Kidney epithelial cell (primary cell): ENCODE data around the gene KCNK18. TPM values are rescaled to one million over a fixed set of nuclear protein-coding genes. Genes with fewer than 3 reads are reported as not detected.
A peak's percentile ranks its signal among the peaks of the same experiment; 100 is the strongest.
"Not testable (repeated sequence)": the region's sequence is repeated elsewhere in the genome, so short reads cannot be mapped to it uniquely, and the experiment has no call there.

Experiments
- DNase-seq: peaks from one replicate; pipeline ENCODE4 v3.0.0-alpha.2; 2010; ENCODE audit warnings: low read depth
- H3K27me3 ChIP-seq: 2 replicates; pipeline ENCODE4 v1.6.0; 2011; ENCODE audit warnings: low read length; ENCODE audit not compliant: control insufficient read depth, insufficient read depth
- H3K36me3 ChIP-seq: 2 replicates; pipeline ENCODE4 v1.5.1; 2011; ENCODE audit warnings: low read length; ENCODE audit not compliant: control insufficient read depth, insufficient read depth
- H3K4me3 ChIP-seq: 2 replicates; pipeline ENCODE4 v1.5.1; 2011; ENCODE audit warnings: low read depth, mild to moderate bottlenecking, control low read depth, low read length
- total RNA-seq: library from RNA; depleted of rRNA; stranded (reverse); fragments of >200 nt; gene quantifications from 2 replicates; pipeline ENCODE4 v1.2.3, GENCODE V29; 2015
- TF ChIP-seq, protein P1 (sequence below): IDR thresholded peaks from 2 replicates; pipeline ENCODE4 v1.5.1; 2011; ENCODE audit warnings: mild to moderate bottlenecking, moderate library complexity, low read length, control low read depth, inconsistent platforms; ENCODE audit not compliant: insufficient read depth, poor library complexity, severe bottlenecking

KCNK18 gene
- total RNA-seq, 1 donor from 2014 or later = not detected

- DNase-seq = no peak
- H3K4me3 ChIP-seq = no peak overlapping the region
- H3K27me3 ChIP-seq = peaks cover 9% of the 10 kb centered on the region
- H3K36me3 ChIP-seq = no peaks in the 10 kb centered on the region
- TF ChIP-seq, protein P1, sequence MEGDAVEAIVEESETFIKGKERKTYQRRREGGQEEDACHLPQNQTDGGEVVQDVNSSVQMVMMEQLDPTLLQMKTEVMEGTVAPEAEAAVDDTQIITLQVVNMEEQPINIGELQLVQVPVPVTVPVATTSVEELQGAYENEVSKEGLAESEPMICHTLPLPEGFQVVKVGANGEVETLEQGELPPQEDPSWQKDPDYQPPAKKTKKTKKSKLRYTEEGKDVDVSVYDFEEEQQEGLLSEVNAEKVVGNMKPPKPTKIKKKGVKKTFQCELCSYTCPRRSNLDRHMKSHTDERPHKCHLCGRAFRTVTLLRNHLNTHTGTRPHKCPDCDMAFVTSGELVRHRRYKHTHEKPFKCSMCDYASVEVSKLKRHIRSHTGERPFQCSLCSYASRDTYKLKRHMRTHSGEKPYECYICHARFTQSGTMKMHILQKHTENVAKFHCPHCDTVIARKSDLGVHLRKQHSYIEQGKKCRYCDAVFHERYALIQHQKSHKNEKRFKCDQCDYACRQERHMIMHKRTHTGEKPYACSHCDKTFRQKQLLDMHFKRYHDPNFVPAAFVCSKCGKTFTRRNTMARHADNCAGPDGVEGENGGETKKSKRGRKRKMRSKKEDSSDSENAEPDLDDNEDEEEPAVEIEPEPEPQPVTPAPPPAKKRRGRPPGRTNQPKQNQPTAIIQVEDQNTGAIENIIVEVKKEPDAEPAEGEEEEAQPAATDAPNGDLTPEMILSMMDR = peak; percentile 69
These were observed 29.6 kb downstream of the KCNK18 start for GRCh38 chr10:117226813-117227451.

DNA sequence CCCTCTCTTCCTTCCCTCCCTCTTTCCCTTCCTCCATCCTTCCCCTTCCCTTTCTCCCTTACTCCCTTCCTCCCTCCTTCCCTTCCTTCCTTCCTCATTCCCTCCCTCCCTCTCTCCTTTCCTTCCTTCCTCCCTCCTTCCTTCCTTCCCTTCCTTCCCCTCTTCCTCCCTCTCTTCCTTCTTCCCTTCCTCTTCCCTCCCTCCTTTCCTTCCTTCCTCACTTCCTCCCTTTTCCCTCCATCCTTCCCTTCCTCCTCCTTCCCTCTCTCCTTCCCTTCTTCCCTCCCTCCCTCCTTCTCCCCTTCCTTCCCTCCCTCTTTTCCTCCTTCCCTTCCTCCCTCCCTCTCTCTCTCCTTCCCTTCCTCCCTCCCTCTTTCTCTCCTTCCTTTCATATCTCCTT is 30.9 kb downstream of the KCNK18 start:
- DNase-seq = no peak
- Histone ChIP-seq H3K4me3 (no peak overlapping the region), H3K27me3 (peaks cover 11% of the 10 kb centered on the region), H3K36me3 (no peaks in the 10 kb centered on the region)
- TF ChIP-seq, protein P1 = no peak

GRCh38 chr10:117230107-117230506 is 32.8 kb downstream of the KCNK18 start:
- H3K4me3 ChIP-seq, DNase-seq, H3K36me3 ChIP-seq: not testable (repeated sequence)
- H3K27me3 ChIP-seq = peaks cover 11% of the 10 kb centered on the region

DNA sequence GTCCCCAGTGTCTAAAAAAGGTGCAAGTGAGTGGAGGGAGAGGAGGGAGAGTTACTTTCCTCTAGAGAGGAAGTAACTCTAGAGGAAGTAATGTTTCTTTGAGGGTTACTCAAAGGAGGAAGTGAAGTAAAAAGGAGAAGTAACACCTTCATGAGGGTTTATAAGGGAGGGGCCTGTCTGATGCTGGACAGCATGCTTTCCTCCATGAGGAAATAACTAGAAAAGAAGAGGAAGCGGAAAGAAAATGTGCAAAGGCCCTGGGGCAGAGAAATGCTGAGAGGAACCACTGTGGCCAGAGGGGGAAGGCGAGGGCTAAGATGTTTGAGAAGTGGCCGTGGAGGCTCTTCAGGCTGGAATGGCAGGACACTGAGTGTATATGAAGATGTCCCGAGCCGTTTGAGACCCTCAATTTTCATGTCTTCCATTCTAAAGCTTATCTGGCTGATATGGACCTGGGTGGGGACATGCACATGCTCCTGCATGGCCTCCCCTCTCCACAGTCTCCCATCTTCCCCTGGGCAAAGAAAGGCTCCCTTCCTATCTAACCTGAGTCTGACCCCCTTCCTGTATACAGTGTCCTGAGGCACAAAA is 40.2 kb downstream of the KCNK18 start:
- H3K4me3 ChIP-seq = no peak overlapping the region
- TF ChIP-seq, protein P1 = no peak
- H3K27me3 ChIP-seq = peaks cover 9% of the 10 kb centered on the region
- H3K36me3 ChIP-seq = no peaks in the 10 kb centered on the region
- DNase-seq = no peak

- H3K36me3 ChIP-seq = no peaks in the 10 kb centered on the region
- peaks cover 9% of the 10 kb centered on the region for H3K27me3 ChIP-seq
- no peak for DNase-seq
- TF ChIP-seq, protein P1 = no peak
- no peak overlapping the region for H3K4me3 ChIP-seq
These were observed 41.8 kb downstream of the KCNK18 start for GRCh38 chr10:117239051-117239450.

DNA sequence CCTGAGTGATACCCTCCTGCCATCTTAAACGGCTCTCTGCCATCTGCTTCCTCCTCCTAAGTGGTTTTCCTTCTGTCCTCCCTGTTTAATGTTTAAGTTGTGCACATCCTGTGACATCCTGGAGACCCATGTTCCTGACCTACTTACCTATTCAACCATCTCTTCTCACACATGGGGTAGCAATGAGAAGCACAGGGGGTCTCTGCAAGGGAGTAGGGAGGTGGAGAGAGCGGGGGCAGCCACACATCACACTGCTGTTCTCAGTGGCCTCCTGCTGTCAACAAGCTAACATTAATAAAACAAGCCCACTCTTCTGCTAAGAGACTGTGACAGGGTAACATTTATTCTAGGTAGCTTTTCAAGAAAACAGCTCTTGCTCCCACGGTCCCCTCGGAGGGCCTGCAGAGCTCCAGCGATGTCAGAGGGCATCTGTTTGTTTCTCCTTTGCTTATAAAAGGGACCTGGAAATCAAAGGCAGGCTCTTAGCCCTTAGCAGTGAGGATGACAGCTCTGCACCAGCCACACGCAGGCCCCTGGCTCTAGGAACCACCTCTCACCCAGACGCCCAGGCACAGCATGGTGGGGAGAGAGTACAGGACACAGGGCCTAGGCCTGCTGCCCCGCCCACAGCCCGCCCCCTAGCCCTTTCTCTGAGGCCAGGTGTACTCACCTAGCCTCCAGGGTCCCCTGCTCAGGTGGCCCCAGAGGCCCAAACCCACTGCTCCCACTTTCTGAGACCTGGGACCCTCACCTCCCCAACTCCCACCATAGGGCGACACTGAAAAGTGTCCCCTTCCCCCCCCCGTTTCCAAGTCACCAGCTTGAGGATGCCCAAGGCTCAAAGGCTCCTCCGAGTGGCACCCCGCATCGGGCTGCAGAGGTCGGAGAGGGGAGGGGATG is 42.7 kb downstream of the KCNK18 start:
- DNase-seq = no peak
- H3K27me3 ChIP-seq = peaks cover 9% of the 10 kb centered on the region
- TF ChIP-seq, protein P1 = no peak
- H3K4me3 ChIP-seq = no peak overlapping the region
- no peaks in the 10 kb centered on the region for H3K36me3 ChIP-seq
